Neuronal stem cell (in vitro differentiated cells): ENCODE measurements around the gene RBM27.
"Not testable (repeated sequence)": the region's sequence is repeated elsewhere in the genome, so short reads cannot be mapped to it uniquely, and the experiment has no call there.

Experiments
- DNase-seq: peaks from one replicate; pipeline ENCODE4 v3.0.0-alpha.2; 2013; ENCODE audit warnings: low spot score
- H2AFZ ChIP-seq: one replicate; pipeline ENCODE4 v1.6.1; 2013; ENCODE audit warnings: mild to moderate bottlenecking, low read length, inconsistent platforms
- H2AK5ac ChIP-seq: 2 replicates; pipeline ENCODE4 v1.6.1; 2013; ENCODE audit warnings: low read depth, mild to moderate bottlenecking, inconsistent platforms, low read length, moderate library complexity, mixed read lengths
- H2BK120ac ChIP-seq: 2 replicates; pipeline ENCODE4 v1.6.1; 2013; ENCODE audit warnings: low read depth, mild to moderate bottlenecking, inconsistent platforms, low read length, moderate library complexity, mixed read lengths
- H2BK12ac ChIP-seq: one replicate; pipeline ENCODE4 v1.6.1; 2013; ENCODE audit warnings: low read length, inconsistent platforms
- H2BK15ac ChIP-seq: 2 replicates; pipeline ENCODE4 v1.6.1; 2013; ENCODE audit warnings: mild to moderate bottlenecking, low read length, inconsistent platforms, mixed read lengths
- H2BK5ac ChIP-seq: one replicate; pipeline ENCODE4 v1.6.1; 2013; ENCODE audit warnings: inconsistent platforms, mild to moderate bottlenecking, low read length, moderate library complexity
- H3K14ac ChIP-seq: one replicate; pipeline ENCODE4 v1.6.1; 2013; ENCODE audit warnings: low read length, inconsistent platforms
- H3K18ac ChIP-seq: 2 replicates; pipeline ENCODE4 v1.6.1; 2013; ENCODE audit warnings: low read length, inconsistent platforms
- H3K23ac ChIP-seq: 2 replicates; pipeline ENCODE4 v1.6.1; 2013; ENCODE audit warnings: low read depth, mild to moderate bottlenecking, mixed read lengths, low read length, inconsistent platforms; ENCODE audit not compliant: poor library complexity
- H3K27ac ChIP-seq: replicated peaks from 3 replicates; pipeline ENCODE4 v1.5.1; 2013; ENCODE audit warnings: low read length, inconsistent platforms
- H3K27me3 ChIP-seq, 3 experiments: 2 replicates each; pipeline ENCODE4 v1.6.1; 2013; ENCODE audit warnings: low read length in 3 of 3, mild to moderate bottlenecking in 2 of 3, inconsistent platforms in 1 of 3, low read depth in 1 of 3, mixed read lengths in 1 of 3, moderate library complexity in 1 of 3; ENCODE audit not compliant: control insufficient read depth in 3 of 3, insufficient read depth in 3 of 3
- H3K36me3 ChIP-seq, 2 donors: replicated peaks in 1 of 2; 2 replicates each; pipeline ENCODE4 v1.6.1; 2013; ENCODE audit warnings: low read length in 2 of 2; ENCODE audit not compliant: control insufficient read depth in 2 of 2, insufficient read depth in 2 of 2
- H3K4ac ChIP-seq: 2 replicates; pipeline ENCODE4 v1.6.1; 2013; ENCODE audit warnings: inconsistent platforms, mild to moderate bottlenecking, low read length, moderate library complexity
- H3K4me1 ChIP-seq, 2 donors: 1 replicate in 1 of 2; 2 replicates in 1 of 2; pipeline ENCODE4 v1.6.1; 2013; ENCODE audit warnings: low read length in 2 of 2, low read depth in 1 of 2; ENCODE audit not compliant: control insufficient read depth in 2 of 2, insufficient read depth in 1 of 2
- H3K4me2 ChIP-seq: one replicate; pipeline ENCODE4 v1.6.1; 2013; ENCODE audit warnings: mild to moderate bottlenecking, low read length, inconsistent platforms; ENCODE audit not compliant: insufficient read depth, poor library complexity, severe bottlenecking
- H3K4me3 ChIP-seq, 2 donors: 2 replicates each; pipeline ENCODE4 v1.5.1; 2013; ENCODE audit warnings: low read length in 2 of 2, mild to moderate bottlenecking in 2 of 2, inconsistent platforms in 1 of 2, moderate library complexity in 1 of 2
- H3K79me1 ChIP-seq: one replicate; pipeline ENCODE4 v1.6.1; 2013; ENCODE audit warnings: low read depth, mild to moderate bottlenecking, inconsistent platforms, low read length, moderate library complexity
- H3K9ac ChIP-seq: one replicate; pipeline ENCODE4 v1.6.1; 2013; ENCODE audit warnings: mild to moderate bottlenecking, low read depth, low read length, inconsistent platforms; ENCODE audit not compliant: poor library complexity
- H3K9me3 ChIP-seq, 2 donors: replicated peaks in 1 of 2; 2 replicates each; pipeline versions ENCODE3 to v1.6.1; 2013; ENCODE audit warnings: low read length in 2 of 2, mild to moderate bottlenecking in 2 of 2, inconsistent platforms in 1 of 2, low read depth in 1 of 2, mixed read lengths in 1 of 2, moderate library complexity in 1 of 2; ENCODE audit not compliant: control insufficient read depth in 2 of 2, insufficient read depth in 1 of 2
- H4K8ac ChIP-seq: one replicate; pipeline ENCODE4 v1.6.1; 2013; ENCODE audit warnings: low read depth, mild to moderate bottlenecking, inconsistent platforms, low read length, moderate library complexity
- H4K91ac ChIP-seq: one replicate; pipeline ENCODE4 v1.6.1; 2013; ENCODE audit warnings: low read length, low read depth, mild to moderate bottlenecking, inconsistent platforms; ENCODE audit not compliant: poor library complexity
- WGBS, 2 donors: extraction: QIAGEN DNeasy Blood & Tissue Kit; methylation state at CpG; one replicate each; pipeline ENCODE4 v1.1.7; 2013; ENCODE audit warnings: missing lambda C conversion rate in 2 of 2, mixed read lengths in 1 of 2; ENCODE audit not compliant: insufficient read length in 2 of 2, insufficient replicate concordance in 1 of 2; ENCODE audit errors: extremely low coverage in 2 of 2; 5-methylcytosine and 5-hydroxymethylcytosine counted together

RBM27 gene

DNA sequence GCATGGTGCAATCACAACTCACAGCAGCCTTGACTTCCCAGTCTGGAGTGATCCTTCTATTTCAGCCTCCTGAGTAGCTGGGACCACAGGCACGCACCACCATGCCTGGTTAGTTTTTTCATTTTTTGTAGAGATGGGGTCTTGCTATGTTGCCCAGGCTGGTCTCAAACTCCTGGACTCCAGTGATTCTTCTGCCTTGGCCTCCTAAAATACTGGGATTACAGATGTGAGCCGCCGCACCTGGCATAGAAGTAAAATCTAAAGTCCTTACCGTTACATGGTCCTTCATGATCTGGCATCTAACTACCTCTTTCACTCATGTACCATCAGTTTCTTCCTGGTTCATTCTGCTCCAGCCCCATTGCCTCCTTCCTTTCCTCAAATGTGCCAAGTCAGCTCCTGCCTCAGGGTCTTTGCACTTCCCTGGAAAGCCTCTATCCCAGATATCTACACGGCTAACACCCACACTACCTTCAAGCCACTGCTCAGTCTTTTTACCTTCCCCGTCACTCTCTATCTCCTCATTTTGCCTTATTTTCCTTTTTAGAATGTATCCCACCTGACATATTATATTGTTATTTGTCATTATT lies 6.9 kb upstream of the RBM27 start:
- H2BK5ac ChIP-seq = no peak overlapping the region
- no peak overlapping the region for H3K18ac ChIP-seq
- H2AFZ ChIP-seq = no peak overlapping the region
- H2BK120ac ChIP-seq = no peak overlapping the region
- no peak overlapping the region for H3K4ac ChIP-seq
- DNase-seq = no peak
- H4K8ac ChIP-seq = no peak overlapping the region
- H2BK12ac ChIP-seq = no peak overlapping the region
- H3K14ac ChIP-seq = no peak overlapping the region
- H3K4me2 ChIP-seq = no peak overlapping the region
- H3K4me3 ChIP-seq = no peak overlapping the region
- H3K23ac ChIP-seq = no peak overlapping the region
- whole genome bisulfite sequencing, 2 donors = no CpG with 5 or more reads among the region's 6 CpGs
- no peaks in the 10 kb centered on the region for H3K79me1 ChIP-seq
- no peak overlapping the region for H3K27ac ChIP-seq
- H4K91ac ChIP-seq = no peak overlapping the region
- no peak overlapping the region for H3K9ac ChIP-seq
- H3K27me3 ChIP-seq = peaks cover 0 to 5% (median 0%) of the 10 kb centered on the region in 3 experiments
- H2BK15ac ChIP-seq = no peak overlapping the region
- no peaks in the 10 kb centered on the region for H3K36me3 ChIP-seq
- no peaks in the 10 kb centered on the region for H3K9me3 ChIP-seq
- no peak overlapping the region for H2AK5ac ChIP-seq
- H3K4me1 ChIP-seq = no peaks in the 10 kb centered on the region

DNA sequence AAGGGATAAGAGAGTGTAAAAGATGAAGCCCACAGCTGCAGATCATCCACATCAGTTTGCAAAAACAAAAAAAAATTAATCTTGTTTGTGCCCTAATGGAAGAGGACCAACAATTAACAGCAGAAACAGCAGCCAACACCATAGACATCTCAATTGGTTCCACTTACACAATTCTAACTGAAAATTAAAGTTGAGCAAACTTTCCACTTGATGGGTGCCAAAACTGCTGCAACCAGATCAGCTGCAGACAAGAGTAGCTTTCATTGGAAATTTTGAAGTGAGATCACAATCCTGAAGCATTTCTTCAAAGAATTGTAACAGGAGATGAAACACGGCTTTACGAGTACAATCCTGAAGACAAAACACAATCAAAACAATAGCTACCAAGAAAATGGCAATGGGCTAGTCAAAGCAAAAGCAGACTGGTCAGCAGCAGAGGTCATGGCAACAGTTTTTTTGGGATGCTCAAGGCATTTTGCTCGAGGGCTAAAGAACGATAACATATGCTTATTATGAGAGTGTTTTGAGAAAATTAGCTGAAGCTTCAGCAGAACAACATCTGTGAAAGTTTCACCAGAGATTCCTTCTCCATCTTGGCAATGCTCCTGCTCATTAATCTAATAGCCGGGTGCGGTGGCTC lies 4.1 kb upstream of the RBM27 start:
- H3K14ac ChIP-seq = no peak overlapping the region
- no CpG with 5 or more reads among the region's 6 CpGs for WGBS, 2 donors

DNA sequence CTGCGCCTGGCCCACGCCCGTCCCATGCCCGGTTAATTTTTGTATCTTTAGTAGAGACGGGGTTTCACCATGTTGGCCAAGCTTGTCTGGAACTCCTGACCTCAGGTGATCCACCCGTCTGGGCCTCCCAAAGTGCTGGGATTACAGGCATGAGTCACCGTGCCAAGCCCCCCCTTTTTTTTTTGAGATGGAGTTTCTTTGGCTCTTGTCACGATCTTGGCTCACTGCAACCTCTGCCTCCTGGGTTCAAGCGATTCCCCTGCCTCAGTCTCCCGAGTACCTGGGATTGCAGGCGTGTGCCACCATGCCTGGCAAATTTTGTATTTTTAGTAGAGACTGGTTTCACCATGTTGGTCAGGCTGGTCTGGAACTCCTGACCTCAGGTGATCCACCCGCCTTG lies 1.6 kb upstream of the RBM27 start:
- not testable (repeated sequence) for H4K8ac ChIP-seq, H2AFZ ChIP-seq, H3K4me2 ChIP-seq, H3K79me1 ChIP-seq, H3K36me3 ChIP-seq, H3K14ac ChIP-seq, H2BK12ac ChIP-seq, H2BK15ac ChIP-seq, DNase-seq, H4K91ac ChIP-seq, H3K4me3 ChIP-seq, H3K27me3 ChIP-seq, H3K27ac ChIP-seq, H3K9me3 ChIP-seq, H2BK120ac ChIP-seq, H3K9ac ChIP-seq, H2AK5ac ChIP-seq, H3K23ac ChIP-seq, H2BK5ac ChIP-seq, H3K18ac ChIP-seq, H3K4ac ChIP-seq, H3K4me1 ChIP-seq
- no CpG with 5 or more reads among the region's 12 CpGs for WGBS, 2 donors

More for the DNA sequence above, 4.1 kb upstream of the RBM27 start:
- no peak overlapping the region for H2BK12ac ChIP-seq
- H3K23ac ChIP-seq = no peak overlapping the region
- H4K8ac ChIP-seq = no peak overlapping the region
- H2AFZ ChIP-seq = no peak overlapping the region
- no peak overlapping the region for H3K9ac ChIP-seq
- no peak overlapping the region for H3K4me3 ChIP-seq
- no peaks in the 10 kb centered on the region for H3K9me3 ChIP-seq
- H2BK120ac ChIP-seq = no peak overlapping the region
- no peak for DNase-seq
- H3K27me3 ChIP-seq = peaks cover 0 to 5% (median 0%) of the 10 kb centered on the region in 3 experiments
- no peaks in the 10 kb centered on the region for H3K36me3 ChIP-seq
- H3K79me1 ChIP-seq = no peaks in the 10 kb centered on the region
- H2BK5ac ChIP-seq = no peak overlapping the region
- H3K4ac ChIP-seq = no peak overlapping the region
- peaks cover 0 to 3% of the 10 kb centered on the region in 2 donors for H3K4me1 ChIP-seq
- H4K91ac ChIP-seq = no peak overlapping the region
- no peak overlapping the region for H2AK5ac ChIP-seq
- H3K4me2 ChIP-seq = no peak overlapping the region
- no peak overlapping the region for H3K18ac ChIP-seq
- no peak overlapping the region for H3K27ac ChIP-seq
- no peak overlapping the region for H2BK15ac ChIP-seq

DNA sequence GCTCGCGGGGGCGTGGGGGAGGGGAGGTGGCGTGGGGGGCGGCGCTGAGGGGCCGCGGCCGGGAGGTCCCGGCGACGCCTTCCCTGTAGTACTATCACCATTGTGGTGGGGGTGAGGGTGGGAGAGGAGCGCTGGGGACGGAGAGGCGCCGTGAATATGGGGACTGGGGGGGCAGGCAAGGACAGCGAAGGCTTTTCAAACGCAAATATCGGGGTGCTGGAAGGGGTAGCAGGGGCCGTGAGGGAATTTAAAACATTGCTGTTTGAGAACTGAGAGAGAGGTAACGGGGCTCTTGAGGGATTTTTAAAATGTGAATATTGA lies 427 bp downstream of the RBM27 start:
- H3K4me3 ChIP-seq = peak overlapping the region; percentile 72 to 88
- H3K4ac ChIP-seq = no peak overlapping the region
- H2BK12ac ChIP-seq = no peak overlapping the region
- H3K9ac ChIP-seq = peak overlapping the region; percentile 98
- H3K23ac ChIP-seq = peak overlapping the region; percentile 96
- H3K27ac ChIP-seq = peak overlapping the region; percentile 95
- H4K8ac ChIP-seq = no peak overlapping the region
- H2BK15ac ChIP-seq = peak overlapping the region; percentile 58
- peaks cover 0 to 3% of the 10 kb centered on the region in 2 donors for H3K4me1 ChIP-seq
- DNase-seq = no peak
- no peak overlapping the region for H2AK5ac ChIP-seq
- no peaks in the 10 kb centered on the region for H3K79me1 ChIP-seq
- H3K27me3 ChIP-seq = peaks cover 0 to 5% (median 0%) of the 10 kb centered on the region in 3 experiments
- no CpG with 5 or more reads among the region's 21 CpGs for WGBS, 2 donors
- no peak overlapping the region for H4K91ac ChIP-seq
- peak overlapping the region; percentile 13 for H2BK5ac ChIP-seq
- no peak overlapping the region for H2BK120ac ChIP-seq
- peak overlapping the region; percentile 96 for H3K18ac ChIP-seq
- no peaks in the 10 kb centered on the region for H3K9me3 ChIP-seq
- peak overlapping the region; percentile 90 for H2AFZ ChIP-seq
- peak overlapping the region; percentile 36 for H3K4me2 ChIP-seq
- no peak overlapping the region for H3K14ac ChIP-seq
- no peaks in the 10 kb centered on the region for H3K36me3 ChIP-seq
